Measurements from ENCODE around the gene B4GAT1. TPM values are rescaled to one million over a fixed set of nuclear protein-coding genes. Genes with fewer than 3 reads are reported as not detected.

The B4GAT1 gene
- polyA plus RNA-seq, 1 donor from 2014 or later = 162 TPM

GRCh38 chr11:66363187-66363601 is 15.8 kb upstream of the B4GAT1 start:
- no peak overlapping the region for H3K27ac ChIP-seq (ENCODE audit: low read length)
- H3K9ac ChIP-seq (ENCODE audit: low read length) = no peak overlapping the region
- no peaks in the 10 kb centered on the region for H3K36me3 ChIP-seq (ENCODE audit: insufficient read depth, low read length)
- H3K4me3 ChIP-seq (ENCODE audit: low read length) = no peak overlapping the region
- TF ChIP-seq TAF1 (IDR thresholded peaks at IDR 0.05; ENCODE audit: low read depth) (no peak), MXI1 (conservative IDR thresholded peaks at IDR 0.05; ENCODE audit: poor library complexity, severe bottlenecking) (no peak), EZH2 (IDR thresholded peaks at IDR 0.05; ENCODE audit: borderline replicate concordance, insufficient read depth, low read length, poor library complexity, severe bottlenecking) (no peak), EP300 (conservative IDR thresholded peaks at IDR 0.05; ENCODE audit: poor library complexity, severe bottlenecking) (no peak), CTCF (IDR thresholded peaks at IDR 0.05; ENCODE audit: poor library complexity, severe bottlenecking) (no peak), RAD21 (conservative IDR thresholded peaks at IDR 0.05) (no peak)
- H3K9me3 ChIP-seq (ENCODE audit: low read length) = no peaks in the 10 kb centered on the region
- no peaks in the 10 kb centered on the region for H3K9me2 ChIP-seq (ENCODE audit: insufficient read depth, low read length)
- H3K4me2 ChIP-seq (ENCODE audit: low read length) = no peak overlapping the region
- H2AFZ ChIP-seq (ENCODE audit: low read depth, low read length) = no peak overlapping the region
- no peaks in the 10 kb centered on the region for H3K27me3 ChIP-seq (ENCODE audit: insufficient read depth, low read depth, low read length)
- no peaks in the 10 kb centered on the region for H3K79me2 ChIP-seq (replicated peaks; ENCODE audit: insufficient read depth, low read length)
- no peaks in the 10 kb centered on the region for H4K20me1 ChIP-seq (ENCODE audit: insufficient read depth)
- H3F3A ChIP-seq (ENCODE audit: insufficient read depth, low read length, poor library complexity, severe bottlenecking) = no peaks in the 10 kb centered on the region

DNA sequence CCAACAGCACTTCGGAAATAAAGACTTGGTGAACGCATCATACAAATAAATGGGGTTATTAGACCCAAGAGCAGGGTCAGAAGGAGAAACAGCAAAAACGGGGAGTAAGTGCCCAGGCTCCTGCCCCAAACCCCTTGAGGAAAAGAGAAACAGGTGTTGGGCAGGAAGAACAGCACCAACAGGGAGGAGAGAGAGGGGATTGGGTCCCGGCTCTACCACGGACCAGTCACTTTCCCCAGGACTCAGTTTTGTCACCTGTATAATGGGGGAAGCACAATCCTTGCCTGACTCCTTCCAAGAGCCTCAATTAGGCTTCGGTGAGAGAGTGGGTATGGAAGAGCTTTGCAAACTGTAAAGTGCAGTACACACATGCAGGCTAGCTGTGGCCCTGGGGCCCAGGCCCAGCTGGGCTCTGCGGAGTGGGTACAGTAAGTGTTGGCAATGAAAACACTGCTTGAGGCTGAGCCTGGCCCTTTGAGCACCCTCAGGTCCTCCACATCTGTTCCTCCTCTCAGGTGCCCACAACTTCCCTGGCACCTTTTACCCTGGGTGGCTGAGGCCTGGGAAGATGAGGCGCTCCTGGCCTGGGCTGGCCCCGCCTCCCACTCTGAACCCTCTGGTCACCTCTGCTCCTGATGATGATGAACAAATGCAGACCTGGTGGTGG is 15.2 kb upstream of the B4GAT1 start:
- Histone ChIP-seq H4K20me1 (ENCODE audit: insufficient read depth) (no peaks in the 10 kb centered on the region), H3K9ac (ENCODE audit: low read length) (no peak overlapping the region), H3K4me3 (ENCODE audit: low read length) (no peak overlapping the region), H3K4me2 (ENCODE audit: low read length) (no peak overlapping the region), H2AFZ (ENCODE audit: low read depth, low read length) (no peak overlapping the region), H3K79me2 (replicated peaks; ENCODE audit: insufficient read depth, low read length) (no peaks in the 10 kb centered on the region), H3K27me3 (ENCODE audit: insufficient read depth, low read depth, low read length) (no peaks in the 10 kb centered on the region), H3K36me3 (ENCODE audit: insufficient read depth, low read length) (no peaks in the 10 kb centered on the region), H3K9me2 (ENCODE audit: insufficient read depth, low read length) (no peaks in the 10 kb centered on the region), H3K9me3 (ENCODE audit: low read length) (no peaks in the 10 kb centered on the region), H3F3A (ENCODE audit: insufficient read depth, low read length, poor library complexity, severe bottlenecking) (no peaks in the 10 kb centered on the region), H3K27ac (ENCODE audit: low read length) (no peak overlapping the region)
- TF ChIP-seq SMC3 (conservative IDR thresholded peaks at IDR 0.05; ENCODE audit: poor library complexity) (no peak), POLR2AphosphoS5 (IDR thresholded peaks at IDR 0.05) (no peak), RAD21 (conservative IDR thresholded peaks at IDR 0.05) (no peak), EP300 (conservative IDR thresholded peaks at IDR 0.05; ENCODE audit: poor library complexity, severe bottlenecking) (no peak), REST (IDR thresholded peaks at IDR 0.05; ENCODE audit: borderline replicate concordance) (no peak), TAF1 (IDR thresholded peaks at IDR 0.05; ENCODE audit: low read depth) (no peak), CTCF (IDR thresholded peaks at IDR 0.05; ENCODE audit: poor library complexity, severe bottlenecking) (no peak), EZH2 (IDR thresholded peaks at IDR 0.05; ENCODE audit: borderline replicate concordance, insufficient read depth, low read length, poor library complexity, severe bottlenecking) (no peak), MXI1 (conservative IDR thresholded peaks at IDR 0.05; ENCODE audit: poor library complexity, severe bottlenecking) (no peak)

All from neural cell (in vitro differentiated cells).